Measurements from ENCODE around the gene GPR68.
"Not testable (repeated sequence)": the region's sequence is repeated elsewhere in the genome, so short reads cannot be mapped to it uniquely, and the experiment has no call there.

GPR68 gene

DNA sequence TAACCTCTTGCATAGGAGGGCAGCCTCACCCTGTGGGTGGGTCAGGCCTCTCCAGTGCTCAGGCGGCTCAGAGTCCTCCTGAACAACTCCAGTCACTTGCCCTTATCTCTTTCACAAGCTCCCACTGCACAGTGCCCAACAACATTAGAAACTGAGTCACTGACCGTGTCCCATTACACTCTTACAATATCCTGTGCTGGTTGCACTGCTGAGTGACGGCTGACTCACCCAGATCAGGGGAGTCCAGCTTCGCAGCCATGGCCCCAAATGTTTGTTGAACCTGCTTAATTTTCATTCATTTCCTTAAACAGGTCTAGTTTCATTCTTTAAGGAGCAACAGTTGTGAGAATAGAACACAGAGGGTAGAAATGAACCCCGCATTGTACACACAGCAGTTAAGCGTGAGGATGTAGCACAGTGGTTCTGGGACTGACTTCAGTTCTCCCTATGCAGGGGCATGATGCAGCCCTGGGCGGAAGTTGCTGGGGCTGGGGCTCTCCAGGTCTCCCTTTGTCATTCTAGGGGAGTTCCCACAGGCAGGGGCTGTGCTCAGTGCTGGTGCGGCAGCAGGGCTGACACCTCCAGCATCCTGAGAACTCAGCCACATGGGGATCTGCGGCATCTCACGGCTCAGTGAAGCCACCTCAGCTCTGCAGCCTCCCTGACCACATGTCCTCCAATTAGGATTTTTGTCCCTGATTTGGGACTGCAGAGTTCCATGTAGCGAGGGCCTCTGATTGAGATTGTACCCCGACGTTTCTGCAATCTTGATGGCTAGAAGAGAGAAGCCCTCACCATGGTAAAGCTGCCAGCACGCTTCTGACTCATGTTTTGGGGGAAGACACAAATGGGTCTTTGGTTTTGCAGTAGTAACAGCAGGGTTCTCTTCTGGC lies 16.1 kb downstream of the GPR68 start:
- no peak for DNase-seq

DNA sequence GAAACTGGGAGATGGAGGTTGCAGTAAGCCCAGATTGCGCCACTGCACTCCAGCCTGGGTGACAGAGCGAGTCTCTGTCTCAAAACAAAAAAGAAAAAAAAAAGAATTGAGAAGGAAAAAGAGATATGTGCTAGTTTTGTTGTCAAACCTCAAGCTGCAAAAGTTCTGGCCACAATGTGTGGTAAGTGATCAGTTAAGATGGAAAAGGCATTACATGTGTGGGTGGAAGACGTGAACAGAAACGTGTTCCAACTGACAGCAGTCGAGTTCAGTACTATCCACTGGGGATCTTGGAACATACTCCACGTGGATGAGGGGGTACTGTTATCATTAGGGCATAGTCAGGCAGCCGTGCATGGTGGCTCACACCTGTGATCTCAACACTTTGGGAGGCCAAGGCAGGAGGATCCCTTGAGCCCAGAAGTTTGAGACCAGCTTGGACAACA lies 17.3 kb downstream of the GPR68 start:
- DNase-seq, result no peak

DNA sequence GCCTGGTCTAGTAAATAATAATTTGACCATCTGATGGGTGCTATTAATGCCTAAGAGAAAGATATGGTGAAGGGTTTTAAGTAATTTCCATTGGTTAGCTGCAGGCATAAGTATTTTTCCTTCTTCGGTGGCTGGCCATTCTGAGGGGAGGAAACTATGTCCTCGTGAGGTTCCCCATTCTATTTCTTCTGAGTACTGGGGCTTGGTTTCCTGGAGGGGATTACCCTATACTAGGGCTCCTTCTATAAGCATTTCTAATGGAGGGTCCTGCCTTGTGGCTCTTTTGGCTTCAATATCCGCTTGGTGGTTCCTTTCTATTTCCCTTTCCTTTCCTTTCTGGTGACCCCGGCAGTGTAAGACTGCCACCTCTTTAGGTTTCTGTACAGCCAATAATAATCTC lies 18.1 kb downstream of the GPR68 start:
- not testable (repeated sequence) for DNase-seq

DNA sequence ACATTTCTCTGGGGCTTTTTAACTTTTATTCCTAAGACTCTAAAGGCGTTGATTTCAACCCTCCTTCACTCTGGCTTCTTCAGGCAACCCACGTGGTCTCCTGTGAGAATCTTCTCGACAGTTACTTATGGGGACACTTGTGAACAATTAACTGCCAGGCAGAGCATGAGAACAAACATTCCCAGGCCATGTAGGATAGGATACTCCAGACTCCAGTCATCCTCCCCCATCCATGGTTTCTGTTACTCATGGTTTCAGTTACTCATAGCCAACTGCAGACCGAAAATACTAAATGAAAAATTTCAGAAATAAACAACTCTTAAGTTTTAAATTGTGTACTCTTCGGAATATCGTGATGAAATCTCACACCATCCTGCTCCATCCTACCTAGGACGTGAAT lies 19.5 kb downstream of the GPR68 start:
- DNase-seq, result no peak

DNA sequence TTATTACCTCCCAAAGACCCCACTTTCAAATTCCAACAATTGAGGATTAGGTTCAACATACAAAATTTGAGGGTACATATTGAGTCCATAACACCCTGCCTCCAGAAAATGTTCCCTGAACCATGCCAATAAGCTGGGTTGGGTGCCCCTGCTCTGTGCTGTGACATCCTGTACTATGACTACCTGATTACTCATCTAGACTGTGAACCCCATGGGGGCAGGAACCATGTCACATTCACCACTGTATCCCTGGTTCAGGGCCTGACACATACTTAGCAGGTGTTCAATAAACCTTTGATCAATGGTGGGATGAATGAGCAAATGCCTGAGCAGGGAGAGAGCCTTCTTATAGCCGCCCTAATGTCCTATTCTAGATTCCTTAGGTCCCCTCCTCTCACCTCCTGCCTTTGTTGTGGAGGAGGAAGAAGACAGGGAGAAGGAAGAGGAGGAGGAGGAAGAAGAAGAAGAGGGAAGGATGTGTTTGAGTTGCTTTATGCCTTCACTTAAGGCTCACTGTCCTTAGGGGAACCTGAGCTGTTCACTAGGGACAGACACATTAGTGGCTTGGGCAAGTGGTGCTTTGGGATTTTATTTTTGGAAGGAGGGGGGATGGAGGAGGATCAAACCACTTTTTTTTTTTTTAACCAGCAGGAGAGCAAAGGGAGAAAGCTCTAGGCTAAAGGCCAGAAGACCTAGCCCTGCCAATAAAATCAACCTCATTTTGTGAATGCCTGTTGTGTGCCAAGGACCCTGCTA lies 21.3 kb downstream of the GPR68 start:
- DNase-seq, result no peak

DNA sequence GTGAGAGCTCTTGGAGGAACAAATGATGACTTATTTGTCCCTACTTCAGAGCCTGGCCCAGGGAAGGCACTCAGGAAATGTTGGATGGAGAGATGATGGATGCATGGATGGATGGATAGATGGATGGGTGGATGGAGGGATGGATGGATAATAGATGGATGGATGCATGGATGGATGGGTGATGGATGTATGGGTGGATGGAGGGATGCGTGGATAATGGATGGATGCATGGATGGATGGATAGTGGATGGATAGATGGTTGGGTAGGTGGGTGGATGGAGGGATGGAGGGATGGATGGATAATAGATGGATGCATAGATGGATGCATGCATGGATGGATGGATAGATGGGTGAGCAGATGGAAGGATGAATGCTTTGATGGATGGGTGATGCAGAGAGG lies 23.2 kb downstream of the GPR68 start:
- no peak for DNase-seq

DNA sequence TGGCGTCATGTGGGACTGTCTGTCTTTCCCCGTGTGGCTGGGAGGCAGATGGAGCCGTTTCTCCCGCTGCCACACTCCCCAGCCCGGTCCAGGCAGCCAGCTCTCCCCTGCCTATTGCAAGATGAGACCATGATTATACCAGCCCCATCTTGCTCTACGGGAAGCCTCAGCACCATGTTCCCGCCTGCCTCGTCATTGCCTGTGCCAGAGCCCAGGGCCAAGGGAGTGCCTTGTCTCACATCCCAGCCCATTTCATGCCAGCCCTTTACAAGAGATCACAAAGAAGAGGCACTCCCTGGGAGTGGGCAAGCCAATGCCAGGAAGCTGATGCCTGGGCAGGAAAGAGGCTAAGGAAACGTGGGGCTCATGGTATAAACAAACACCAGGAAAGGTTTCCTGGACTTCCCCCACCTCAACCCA lies 23.9 kb downstream of the GPR68 start:
- no peak for DNase-seq

DNA sequence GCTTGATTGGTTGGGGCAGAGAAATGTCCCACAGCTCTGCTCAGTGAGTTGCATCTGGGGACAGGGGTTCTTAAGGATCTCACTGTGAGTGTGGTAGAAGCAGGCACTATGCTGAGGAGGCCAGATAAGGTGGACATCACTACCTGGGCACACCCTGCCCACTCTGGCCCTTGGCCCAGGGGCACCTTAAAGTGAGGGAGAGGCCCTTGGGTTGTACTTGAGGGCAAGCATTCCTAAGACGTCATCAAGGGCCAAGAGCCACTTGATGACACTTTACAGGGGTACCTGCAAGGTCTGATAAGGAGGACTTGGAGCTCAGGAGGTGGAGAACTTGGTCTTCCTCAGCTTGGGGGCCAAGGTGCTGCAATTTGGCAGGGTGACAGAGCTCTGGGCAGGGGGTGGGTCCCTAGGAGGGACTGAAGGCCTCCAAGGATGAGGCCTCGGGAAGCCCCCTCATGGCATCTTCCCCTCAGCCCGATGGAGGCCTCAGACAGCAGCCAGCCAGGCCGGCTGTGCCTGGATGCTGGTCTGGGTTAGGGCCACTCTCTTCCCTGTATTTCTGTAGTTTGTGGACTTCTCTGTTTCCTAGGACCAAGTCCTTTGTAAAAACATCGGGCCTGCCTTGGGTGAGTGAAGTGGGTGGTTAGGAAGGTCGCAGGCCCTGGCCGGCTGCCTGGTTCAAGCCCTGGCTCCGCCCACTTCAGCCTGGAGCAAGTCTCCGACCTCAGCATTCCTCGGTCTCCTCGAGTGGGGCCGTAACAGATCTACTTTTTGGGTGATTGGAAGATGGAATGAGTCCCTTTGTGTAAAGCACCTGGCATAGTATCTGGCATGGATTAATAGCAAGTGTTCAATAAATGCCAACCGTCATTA lies 24.8 kb downstream of the GPR68 start:
- DNase-seq, result no peak

DNA sequence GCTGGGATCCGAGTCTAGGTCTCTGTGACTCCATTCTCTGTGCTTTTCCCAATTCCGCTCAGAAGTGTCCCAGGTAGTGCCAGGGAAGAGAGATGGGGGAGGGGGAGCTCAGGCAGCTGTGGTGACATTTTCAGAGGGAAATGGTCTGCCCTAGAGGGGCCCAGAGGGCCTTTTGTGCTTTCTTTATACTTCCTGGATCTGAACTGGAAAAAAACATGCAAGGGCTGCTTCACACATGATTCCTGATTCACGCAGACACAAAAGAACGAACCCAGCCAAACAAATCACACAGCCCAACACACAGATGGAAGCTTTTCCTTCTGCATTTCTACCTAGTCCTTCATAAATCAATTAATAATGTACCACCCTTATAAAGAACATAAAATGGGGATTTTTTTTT lies 26.5 kb downstream of the GPR68 start:
- DNase-seq, result no peak

DNA sequence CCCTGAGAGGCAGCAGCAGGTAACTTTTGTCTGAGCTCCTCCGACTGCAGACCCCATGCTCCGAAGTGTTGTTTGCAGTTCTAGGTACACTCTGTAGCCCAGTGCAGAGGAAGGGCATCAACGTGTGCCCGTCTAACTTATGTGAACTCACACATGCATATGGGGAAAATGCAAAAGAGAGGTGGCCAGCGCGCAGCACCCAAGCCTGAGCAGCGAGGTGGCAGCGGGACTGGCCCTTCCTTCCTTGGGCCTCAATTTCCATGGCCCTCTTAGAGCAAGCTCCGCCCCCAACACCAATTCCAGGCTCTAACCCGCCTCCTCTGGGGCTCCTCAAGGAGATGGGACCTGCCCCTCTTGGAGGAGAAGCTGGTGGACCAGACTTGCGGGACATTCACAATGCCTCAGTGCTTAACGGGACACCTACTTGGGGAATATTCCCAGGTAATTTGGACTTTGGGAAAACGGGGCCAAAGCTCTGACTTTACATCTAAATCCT lies 27.7 kb downstream of the GPR68 start:
- DNase-seq, result no peak

DNA sequence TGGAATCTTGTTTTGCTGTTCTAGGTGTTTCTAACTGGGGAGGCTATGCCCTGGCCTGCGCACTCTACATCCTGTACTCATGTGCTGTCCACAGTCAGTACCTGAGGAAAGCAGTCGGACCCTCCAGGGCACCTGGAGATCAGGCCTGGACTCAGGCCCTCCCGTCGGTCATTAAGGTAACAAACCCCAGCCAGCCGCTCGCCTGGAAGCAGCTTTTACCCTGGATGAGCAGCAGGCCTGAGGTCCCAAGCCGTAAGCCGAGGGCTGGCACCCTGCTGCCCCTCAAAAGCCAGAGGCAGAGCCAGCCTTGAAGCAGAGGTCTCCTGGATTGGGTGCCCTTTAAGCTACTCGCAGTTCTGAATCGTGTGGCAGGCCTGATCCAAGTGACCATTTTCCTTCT lies 29.1 kb downstream of the GPR68 start:
- no peak for DNase-seq

DNA sequence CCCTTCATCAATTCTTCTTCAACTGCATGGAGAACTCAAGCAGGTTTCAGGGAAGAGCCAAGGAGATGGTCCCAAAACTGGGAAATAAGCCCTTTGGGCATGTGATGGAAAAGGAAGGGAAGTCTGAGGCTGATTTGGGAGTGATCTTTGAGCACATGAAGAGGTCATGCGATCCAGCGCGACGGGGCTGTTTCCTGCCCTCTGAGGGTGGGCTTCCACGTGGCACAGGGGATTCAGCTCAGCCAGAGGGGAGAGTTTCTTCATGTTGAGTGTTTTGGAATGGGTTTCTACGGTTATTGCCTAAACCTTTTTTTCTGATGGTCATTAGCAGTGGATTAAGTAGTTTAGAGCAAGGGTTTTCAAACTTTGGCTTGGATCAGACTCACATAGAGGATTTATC lies 30.2 kb downstream of the GPR68 start:
- DNase-seq, result no peak

DNA sequence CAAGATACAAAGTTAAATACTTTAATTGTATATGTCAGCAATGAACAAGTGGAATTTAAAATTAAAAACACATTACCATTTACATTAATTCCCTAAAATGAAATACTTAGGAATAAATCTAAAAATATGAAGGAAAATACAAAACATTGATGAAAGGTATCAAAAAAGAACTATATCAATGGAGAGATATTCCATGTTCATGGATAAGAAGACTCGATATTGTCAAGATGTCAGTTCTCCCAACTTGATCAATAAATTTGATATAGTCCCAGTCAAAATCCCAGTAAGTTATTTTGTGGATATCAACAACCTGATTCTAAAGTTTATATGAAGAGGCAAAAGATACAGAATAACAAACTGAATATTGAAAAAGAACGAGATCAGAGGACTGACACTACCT lies 33.5 kb downstream of the GPR68 start:
- no peak for DNase-seq

DNA sequence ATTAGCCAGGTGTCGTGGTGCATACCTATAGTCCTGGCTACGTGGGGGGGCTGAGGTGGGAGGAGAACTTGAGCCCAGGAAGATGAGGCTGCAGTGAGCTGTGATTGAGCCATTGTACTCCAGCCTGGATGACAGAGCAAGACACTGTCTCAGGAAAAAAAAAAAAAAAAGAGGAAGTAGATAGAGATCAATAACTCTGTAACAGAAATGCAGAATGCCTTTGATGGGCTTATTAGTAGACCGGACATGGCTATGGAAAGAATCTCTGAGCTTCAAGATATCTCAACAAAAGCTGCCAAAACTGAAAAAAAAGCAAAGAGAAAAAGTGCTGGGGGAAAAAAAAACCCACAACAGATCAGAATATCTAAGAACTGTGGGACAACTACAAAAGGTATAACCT lies 37.5 kb downstream of the GPR68 start:
- no peak for DNase-seq

DNA sequence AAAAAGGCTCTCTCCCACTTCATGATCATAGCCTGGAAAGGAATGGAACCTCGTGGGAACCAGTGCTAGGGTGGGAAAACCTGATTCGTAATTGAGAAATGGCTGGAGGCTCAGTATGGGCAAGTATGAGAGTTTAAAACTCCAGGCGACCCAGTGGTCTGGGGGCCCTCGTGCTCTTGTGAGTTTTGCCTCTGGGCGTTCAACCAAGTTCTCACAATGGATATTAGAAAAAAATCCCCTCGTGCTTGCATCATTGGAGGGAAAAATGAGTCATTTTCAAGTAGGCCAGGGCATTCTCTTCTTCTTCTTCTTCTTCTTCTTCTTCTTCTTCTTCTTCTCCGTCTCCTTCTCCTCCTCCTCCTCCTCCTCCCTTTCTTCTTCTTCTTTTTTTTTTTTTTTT lies 39.0 kb downstream of the GPR68 start:
- no peak for DNase-seq

DNA sequence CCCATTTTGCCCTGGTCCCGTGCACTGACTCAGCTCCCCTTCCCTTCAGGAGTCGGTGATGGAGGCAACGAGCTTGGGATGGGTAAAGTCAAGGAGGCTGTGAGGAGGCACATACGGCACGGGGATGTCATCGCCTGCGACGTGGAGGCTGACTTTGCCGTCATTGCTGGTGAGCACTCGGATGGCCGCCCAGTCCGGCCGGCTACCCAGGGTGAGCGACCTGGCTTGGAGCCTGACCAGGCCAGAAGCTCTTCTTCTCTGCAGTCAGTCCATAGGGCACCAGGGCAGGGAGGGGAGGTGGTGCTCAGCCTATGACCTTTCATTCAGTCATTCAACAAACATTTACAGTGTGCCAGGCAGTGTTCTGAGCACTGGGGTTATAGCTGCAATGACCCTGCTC lies 39.8 kb downstream of the GPR68 start:
- DNase-seq, result no peak

DNA sequence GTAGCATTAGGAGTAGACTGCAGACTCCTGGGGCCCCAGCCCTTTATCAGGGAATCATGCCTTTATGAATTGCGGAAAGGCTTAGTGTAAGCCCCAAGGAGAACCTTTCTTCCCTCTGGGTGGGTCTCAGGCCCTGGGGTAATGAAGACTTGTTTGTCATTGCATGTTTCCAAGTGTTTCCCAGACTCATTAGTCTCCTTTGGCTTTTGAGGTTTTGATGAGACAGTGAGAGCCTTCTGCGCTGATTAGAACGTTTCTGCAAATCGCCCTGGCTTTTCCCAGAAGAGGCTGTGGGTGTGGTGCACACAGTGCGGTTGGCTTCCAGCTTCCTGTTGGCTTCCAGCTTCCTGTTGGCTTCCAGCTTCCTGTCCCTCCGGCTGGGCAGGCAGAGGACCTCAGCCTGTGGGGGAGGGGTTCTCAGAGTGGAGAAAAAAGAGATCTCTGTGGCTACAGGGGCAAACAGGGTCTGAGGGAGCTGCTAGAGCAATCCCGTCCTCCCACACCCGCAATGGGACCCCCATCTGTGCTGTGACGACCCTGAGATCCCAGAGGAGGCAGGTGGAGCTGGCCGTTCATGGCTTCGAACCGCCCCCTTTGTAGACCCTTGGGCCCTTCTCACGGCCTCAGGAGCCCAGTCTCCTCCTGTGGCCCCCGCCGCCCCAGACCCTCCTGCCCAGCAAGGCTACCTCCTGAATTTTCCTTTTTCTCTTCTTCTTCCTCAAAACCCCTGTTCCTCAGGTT lies 42.1 kb downstream of the GPR68 start:
- no peak for DNase-seq

DNA sequence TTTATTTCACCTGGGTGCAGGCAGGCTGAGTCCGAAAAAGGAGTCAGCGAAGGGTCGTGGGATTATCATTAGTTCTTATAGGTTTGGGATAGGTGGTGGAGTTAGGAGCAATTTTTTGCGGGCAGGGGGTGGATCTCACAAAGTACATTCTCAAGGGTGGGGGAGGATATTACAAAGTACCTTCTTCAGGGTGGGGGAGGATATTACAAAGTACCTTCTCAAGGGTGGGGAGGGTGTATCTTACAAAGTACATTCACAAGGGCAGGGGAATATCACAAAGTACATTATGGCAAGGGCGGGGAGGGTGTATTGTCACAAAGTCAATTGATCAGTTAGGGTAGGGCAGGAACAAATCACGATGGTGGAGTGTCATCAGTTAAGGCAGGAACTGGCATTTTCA lies 43.7 kb downstream of the GPR68 start:
- DNase-seq, result not testable (repeated sequence)

DNA sequence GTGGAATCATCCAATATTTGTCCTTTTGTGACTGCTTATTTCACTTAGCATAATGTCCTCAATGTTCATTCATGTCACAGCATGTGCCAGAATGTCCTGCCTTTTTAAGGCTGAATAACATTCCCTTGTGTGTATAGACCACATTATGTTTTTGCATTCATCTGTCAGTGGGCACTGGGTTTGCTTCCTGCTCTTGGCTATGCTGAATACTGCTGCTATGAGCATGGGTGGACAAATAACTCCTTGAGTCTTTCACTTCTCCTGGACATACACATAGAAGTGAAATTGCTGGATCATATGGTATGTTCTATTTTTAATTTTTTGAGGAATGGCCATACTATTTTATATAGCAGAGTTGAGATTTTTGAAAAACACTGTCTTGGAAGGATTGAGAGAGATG lies 46.9 kb downstream of the GPR68 start:
- DNase-seq, result no peak

DNA sequence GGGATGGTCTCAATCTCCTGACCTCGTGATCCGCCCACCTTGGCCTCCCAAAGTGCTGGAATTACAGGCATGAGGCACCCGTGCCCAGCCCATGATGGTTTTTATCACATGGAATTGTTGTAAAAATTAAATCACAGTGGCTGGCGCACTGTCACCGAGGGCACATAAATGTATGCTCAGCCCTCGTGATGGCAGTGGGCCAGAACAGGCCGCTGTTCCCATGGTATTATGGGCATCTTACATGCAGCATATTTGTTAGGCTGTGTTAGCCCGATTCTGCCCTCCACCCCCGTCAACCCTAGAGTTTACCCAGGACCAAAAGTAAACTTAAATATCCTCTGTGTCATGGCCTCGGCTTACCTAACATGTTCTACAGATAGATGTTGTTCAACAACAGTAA lies 48.6 kb downstream of the GPR68 start:
- DNase-seq, result no peak

DNA sequence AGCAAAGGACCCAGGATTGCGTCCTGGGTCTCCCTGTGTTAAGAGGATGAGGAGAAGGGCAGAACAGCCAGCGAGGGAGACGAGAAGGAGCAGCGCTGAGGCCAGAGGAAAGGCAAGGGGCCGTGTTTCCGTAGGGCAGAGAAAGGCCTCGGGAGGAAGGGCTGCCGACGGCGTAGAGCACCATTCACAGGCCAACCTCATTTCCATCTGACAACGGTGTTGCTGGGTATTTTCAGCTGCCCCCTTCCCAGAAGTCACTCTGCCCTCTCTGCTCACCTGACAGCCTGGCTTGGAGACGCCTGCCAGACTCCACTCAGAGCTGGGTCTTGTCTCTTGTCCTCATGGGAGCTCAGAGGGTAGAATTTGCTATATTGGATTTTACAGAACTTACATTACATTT lies 51.4 kb downstream of the GPR68 start:
- DNase-seq, result no peak

DNA sequence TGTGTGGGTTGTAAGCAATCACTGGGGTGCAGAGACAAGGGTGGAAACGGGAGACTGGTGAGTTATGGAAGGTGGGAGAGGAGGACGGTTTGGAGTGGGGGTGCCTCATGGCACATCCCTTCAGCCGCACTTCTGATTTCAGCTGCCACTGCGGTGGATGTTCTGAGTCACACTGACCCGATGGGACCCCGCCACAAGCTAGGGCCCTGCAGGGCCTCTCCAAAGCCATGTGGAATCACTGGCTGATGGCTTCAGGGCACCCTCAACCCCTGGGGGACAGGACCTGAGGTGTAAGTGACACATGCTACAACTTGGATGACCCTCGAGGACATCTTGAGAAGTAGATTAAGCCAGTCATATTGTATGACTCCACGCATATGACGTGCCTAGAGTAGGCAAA lies 53.7 kb downstream of the GPR68 start:
- no peak for DNase-seq

Measured in AML-193 (cell line).